MM.1S (cell line): ENCODE data around the gene HPS5.

Experiments
- DNase-seq: peaks from one replicate; pipeline ENCODE4 v3.0.0-alpha.2; 2015
- H2AFZ ChIP-seq: fragments of 300-600 bp; sonication (generic); 2 replicates; pipeline ENCODE4 v1.6.0; 2016; ENCODE audit warnings: antibody characterized with exemption, low read length
- H3F3A ChIP-seq: fragments of 300-600 bp; sonication (generic); 2 replicates; pipeline ENCODE4 v1.6.1; 2016; ENCODE audit warnings: mild to moderate bottlenecking, antibody characterized with exemption, low read length, moderate library complexity, mixed read lengths; ENCODE audit not compliant: insufficient read depth
- H3K27ac ChIP-seq: fragments of 300-600 bp; sonication (generic); 2 replicates; pipeline ENCODE4 v1.5.1; 2016; ENCODE audit warnings: mild to moderate bottlenecking, low read length
- H3K27me3 ChIP-seq: fragments of 300-600 bp; sonication (generic); replicated peaks from 2 replicates; pipeline ENCODE4 v1.6.0; 2016; ENCODE audit warnings: low read length; ENCODE audit not compliant: insufficient read depth
- H3K36me3 ChIP-seq: fragments of 300-600 bp; sonication (generic); replicated peaks from 2 replicates; pipeline ENCODE4 v1.6.1; 2016; ENCODE audit warnings: mild to moderate bottlenecking, low read length, mixed read lengths; ENCODE audit not compliant: insufficient read depth
- H3K4me1 ChIP-seq: fragments of 300-600 bp; sonication (generic); 2 replicates; pipeline ENCODE4 v1.6.1; 2016; ENCODE audit warnings: low read length, mixed read lengths
- H3K4me2 ChIP-seq: fragments of 300-600 bp; sonication (generic); 2 replicates; pipeline ENCODE4 v1.6.0; 2016; ENCODE audit warnings: low read depth, low read length
- H3K4me3 ChIP-seq: fragments of 300-600 bp; sonication (generic); 2 replicates; pipeline ENCODE4 v1.5.1; 2016; ENCODE audit warnings: low read length, mixed read lengths
- H3K79me2 ChIP-seq: fragments of 300-600 bp; sonication (generic); 2 replicates; pipeline ENCODE4 v1.6.1; 2016; ENCODE audit warnings: mixed run types, low read length, mixed read lengths
- H3K9ac ChIP-seq: fragments of 300-600 bp; sonication (generic); 2 replicates; pipeline ENCODE4 v1.6.1; 2016; ENCODE audit warnings: low read length, mixed read lengths
- H3K9me2 ChIP-seq: fragments of 300-600 bp; sonication (generic); replicated peaks from 2 replicates; pipeline ENCODE4 v1.6.1; 2016; ENCODE audit warnings: mild to moderate bottlenecking, low read length, mixed read lengths; ENCODE audit not compliant: insufficient read depth
- H3K9me3 ChIP-seq: fragments of 300-600 bp; sonication (generic); replicated peaks from 2 replicates; pipeline ENCODE4 v1.6.1; 2016; ENCODE audit warnings: mild to moderate bottlenecking, low read length, mixed read lengths; ENCODE audit not compliant: insufficient read depth
- H4K20me1 ChIP-seq: fragments of 300-600 bp; sonication (generic); 2 replicates; pipeline ENCODE4 v1.6.1; 2016; ENCODE audit warnings: mild to moderate bottlenecking, low read length, moderate library complexity, mixed read lengths; ENCODE audit not compliant: insufficient read depth
- EZH2 ChIP-seq: fragments of 300-600 bp; sonication (generic); optimal IDR thresholded peaks from 2 replicates; pipeline ENCODE3; 2017; ENCODE audit warnings: low read depth, mild to moderate bottlenecking, antibody characterized with exemption, low read length, mixed read lengths
- EZH2phosphoT487 ChIP-seq: fragments of 300-600 bp; sonication (generic); IDR thresholded peaks from 2 replicates; pipeline ENCODE4 v1.6.1; 2018; ENCODE audit warnings: antibody characterized with exemption, low read length
- TF ChIP-seq, protein P1 (sequence below): fragments of 300-600 bp; sonication (generic); IDR thresholded peaks from 2 replicates; pipeline ENCODE4 v1.5.1; 2016; ENCODE audit warnings: antibody characterized with exemption, low read length, mixed read lengths

HPS5 gene

DNA sequence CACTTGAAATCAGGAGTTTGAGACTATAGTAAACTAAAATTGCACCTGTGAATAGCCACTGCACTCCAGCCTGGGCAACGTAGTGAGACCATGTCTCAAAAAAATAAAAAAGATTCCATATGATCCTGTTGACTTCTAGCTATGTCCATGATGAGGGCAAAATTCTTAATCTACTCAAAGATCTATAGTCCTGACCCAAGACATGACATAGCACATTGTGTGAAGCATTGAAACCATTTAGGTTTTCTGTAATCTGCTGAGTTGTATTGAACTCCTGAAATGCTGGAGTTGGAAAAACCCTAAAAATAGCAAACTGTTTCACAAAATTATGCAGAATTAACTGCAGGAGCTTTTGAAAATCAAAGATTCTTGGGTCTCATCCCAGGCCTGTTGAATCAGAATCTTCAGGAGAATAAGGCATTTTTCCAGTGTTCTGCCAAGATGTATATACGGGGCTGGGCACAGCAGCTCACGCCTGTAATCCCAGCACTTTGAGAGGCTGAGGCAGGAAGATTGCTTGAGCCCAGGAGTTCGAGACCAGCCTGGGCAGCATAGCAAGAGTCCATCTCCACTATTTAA lies 42.6 kb upstream of the HPS5 start:
- Histone ChIP-seq H4K20me1 (no peaks in the 10 kb centered on the region), H3K4me3 (no peak overlapping the region), H3K27me3 (no peaks in the 10 kb centered on the region), H3K27ac (no peak overlapping the region), H2AFZ (no peak overlapping the region), H3K9ac (no peak overlapping the region), H3K36me3 (peaks cover 3% of the 10 kb centered on the region), H3F3A (no peaks in the 10 kb centered on the region; the same call in 1 of the 2 replicates), H3K79me2 (no peaks in the 10 kb centered on the region), H3K4me2 (no peak overlapping the region), H3K9me3 (no peaks in the 10 kb centered on the region), H3K4me1 (no peaks in the 10 kb centered on the region), H3K9me2 (no peaks in the 10 kb centered on the region)
- TF ChIP-seq EZH2phosphoT487, result no peak
- TF ChIP-seq EZH2, result no peak
- TF ChIP-seq, protein P1, sequence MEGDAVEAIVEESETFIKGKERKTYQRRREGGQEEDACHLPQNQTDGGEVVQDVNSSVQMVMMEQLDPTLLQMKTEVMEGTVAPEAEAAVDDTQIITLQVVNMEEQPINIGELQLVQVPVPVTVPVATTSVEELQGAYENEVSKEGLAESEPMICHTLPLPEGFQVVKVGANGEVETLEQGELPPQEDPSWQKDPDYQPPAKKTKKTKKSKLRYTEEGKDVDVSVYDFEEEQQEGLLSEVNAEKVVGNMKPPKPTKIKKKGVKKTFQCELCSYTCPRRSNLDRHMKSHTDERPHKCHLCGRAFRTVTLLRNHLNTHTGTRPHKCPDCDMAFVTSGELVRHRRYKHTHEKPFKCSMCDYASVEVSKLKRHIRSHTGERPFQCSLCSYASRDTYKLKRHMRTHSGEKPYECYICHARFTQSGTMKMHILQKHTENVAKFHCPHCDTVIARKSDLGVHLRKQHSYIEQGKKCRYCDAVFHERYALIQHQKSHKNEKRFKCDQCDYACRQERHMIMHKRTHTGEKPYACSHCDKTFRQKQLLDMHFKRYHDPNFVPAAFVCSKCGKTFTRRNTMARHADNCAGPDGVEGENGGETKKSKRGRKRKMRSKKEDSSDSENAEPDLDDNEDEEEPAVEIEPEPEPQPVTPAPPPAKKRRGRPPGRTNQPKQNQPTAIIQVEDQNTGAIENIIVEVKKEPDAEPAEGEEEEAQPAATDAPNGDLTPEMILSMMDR, result no peak
- no peak for DNase-seq

- no peak for DNase-seq
- Histone ChIP-seq H3K79me2 (no peaks in the 10 kb centered on the region), H3K27me3 (no peaks in the 10 kb centered on the region), H3K4me2 (no peak overlapping the region), H3F3A (no peaks in the 10 kb centered on the region), H3K9me3 (no peaks in the 10 kb centered on the region), H3K9me2 (no peaks in the 10 kb centered on the region), H3K27ac (no peak overlapping the region), H2AFZ (no peak overlapping the region), H4K20me1 (no peaks in the 10 kb centered on the region), H3K4me1 (no peaks in the 10 kb centered on the region), H3K4me3 (no peak overlapping the region), H3K36me3 (peaks cover 17% of the 10 kb centered on the region), H3K9ac (no peak overlapping the region)
- TF ChIP-seq EZH2phosphoT487 (no peak), EZH2 (no peak)
- TF ChIP-seq, protein P1, result no peak
Measured at GRCh38 chr11:18361154-18361553, 39.2 kb upstream of the HPS5 start.

DNA sequence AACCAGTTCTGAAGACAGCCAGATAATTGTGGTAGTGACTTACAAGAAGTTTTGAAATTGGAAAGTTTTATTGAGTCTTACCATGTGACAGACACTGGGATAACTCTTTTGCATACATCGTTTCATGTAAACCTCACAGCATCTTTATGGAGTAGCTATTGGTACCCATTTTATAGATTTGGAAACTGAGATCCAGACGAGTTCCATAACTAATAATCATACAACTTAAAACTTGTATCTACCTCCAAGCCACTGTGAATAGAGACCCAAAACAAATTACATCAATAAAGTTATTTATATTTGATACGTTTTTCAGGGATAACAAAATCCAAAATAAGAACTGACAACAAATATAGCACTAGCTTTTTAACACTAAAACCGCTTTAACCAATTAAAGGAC lies 36.7 kb upstream of the HPS5 start:
- H3K36me3 ChIP-seq, result peaks cover 17% of the 10 kb centered on the region

More for the DNA sequence above, 36.7 kb upstream of the HPS5 start:
- H3K9me3 ChIP-seq, result no peaks in the 10 kb centered on the region
- no peaks in the 10 kb centered on the region for H3K9me2 ChIP-seq
- H2AFZ ChIP-seq, result no peak overlapping the region
- no peaks in the 10 kb centered on the region for H3K4me1 ChIP-seq
- no peak overlapping the region for H3K27ac ChIP-seq
- H3K79me2 ChIP-seq, result no peaks in the 10 kb centered on the region
- H3K4me2 ChIP-seq, result no peak overlapping the region
- no peak overlapping the region for H3K4me3 ChIP-seq
- no peak for TF ChIP-seq EZH2
- TF ChIP-seq, protein P1, result no peak
- TF ChIP-seq EZH2phosphoT487, result no peak
- no peak for DNase-seq
- no peaks in the 10 kb centered on the region for H4K20me1 ChIP-seq
- no peaks in the 10 kb centered on the region for H3F3A ChIP-seq
- H3K9ac ChIP-seq, result no peak overlapping the region
- H3K27me3 ChIP-seq, result no peaks in the 10 kb centered on the region
